GM18909 (cell line): ENCODE results near the gene VSIG10L.

Experiments
- ATAC-seq: cut with Tn5 transposase; IDR thresholded peaks from one replicate; pipeline ENCODE4 v1.9.1; 2021; ENCODE audit warnings: mild to moderate bottlenecking; ENCODE audit not compliant: unreplicated experiment, poor library complexity

VSIG10L gene

GRCh38 chr19:51339687-51340656, 2.0 kb downstream of the VSIG10L start:
- ATAC-seq, result peak; percentile 46

GRCh38 chr19:51339313-51339686, 2.6 kb downstream of the VSIG10L start:
- no peak for ATAC-seq

- peak; percentile 63 for ATAC-seq
These were observed 3.2 kb downstream of the VSIG10L start for GRCh38 chr19:51338563-51339312.

- ATAC-seq, result no peak
These were observed 3.9 kb downstream of the VSIG10L start for GRCh38 chr19:51337861-51338562.

GRCh38 chr19:51337141-51337860, 4.6 kb downstream of the VSIG10L start:
- no peak for ATAC-seq

- ATAC-seq, result no peak
These were observed 8.0 kb downstream of the VSIG10L start for GRCh38 chr19:51333836-51334460.

GRCh38 chr19:51331716-51332115, 10.2 kb downstream of the VSIG10L start:
- ATAC-seq, result no peak

- no peak for ATAC-seq
These were observed 10.7 kb downstream of the VSIG10L start for GRCh38 chr19:51331193-51331592.

- no peak for ATAC-seq
These were observed 11.6 kb downstream of the VSIG10L start for GRCh38 chr19:51330366-51330765.

GRCh38 chr19:51329411-51329810, 12.5 kb downstream of the VSIG10L start:
- no peak for ATAC-seq

- no peak for ATAC-seq
These were observed 14.6 kb downstream of the VSIG10L start for GRCh38 chr19:51327066-51328001.

- no peak for ATAC-seq
These were observed 15.5 kb downstream of the VSIG10L start for GRCh38 chr19:51326216-51327065.

- ATAC-seq, result no peak
These were observed 16.6 kb downstream of the VSIG10L start for GRCh38 chr19:51325161-51325976.

GRCh38 chr19:51324167-51324481, 17.8 kb downstream of the VSIG10L start:
- ATAC-seq, result no peak

GRCh38 chr19:51323481-51324166, 18.3 kb downstream of the VSIG10L start:
- ATAC-seq, result no peak

- ATAC-seq, result no peak
These were observed 20.1 kb downstream of the VSIG10L start for GRCh38 chr19:51321799-51322198.

- no peak for ATAC-seq
These were observed 21.7 kb downstream of the VSIG10L start for GRCh38 chr19:51320280-51320657.
